GM12872 (cell line): Measurements from ENCODE around the gene POMP.

Experiments used
- CTCF ChIP-seq: IDR thresholded peaks from 3 replicates; pipeline ENCODE4 v1.5.1; 2011; ENCODE audit warnings: low read depth, mild to moderate bottlenecking, low read length, moderate library complexity; ENCODE audit not compliant: insufficient read depth

The POMP gene

GRCh38 chr13:28618230-28618994 lies 40.5 kb upstream of the POMP start:
- TF ChIP-seq CTCF, result no peak

GRCh38 chr13:28620011-28620830 lies 38.7 kb upstream of the POMP start:
- TF ChIP-seq CTCF, result no peak

GRCh38 chr13:28621449-28621848 lies 37.5 kb upstream of the POMP start:
- no peak for TF ChIP-seq CTCF

GRCh38 chr13:28622286-28622685 lies 36.6 kb upstream of the POMP start:
- no peak for TF ChIP-seq CTCF

GRCh38 chr13:28623782-28624706 lies 34.9 kb upstream of the POMP start:
- TF ChIP-seq CTCF, result no peak

- no peak for TF ChIP-seq CTCF
These were observed 34.1 kb upstream of the POMP start for GRCh38 chr13:28624707-28625432.
